Measurements from ENCODE around the gene RHCG. TPM values are rescaled to one million over a fixed set of nuclear protein-coding genes. Genes with fewer than 3 reads are reported as not detected.
A peak's percentile ranks its signal among the peaks of the same experiment; 100 is the strongest.
"Not testable (repeated sequence)": the region's sequence is repeated elsewhere in the genome, so short reads cannot be mapped to it uniquely, and the experiment has no call there.

The RHCG gene
- total RNA-seq, 2 experiments from 2014 or later, result not detected

DNA sequence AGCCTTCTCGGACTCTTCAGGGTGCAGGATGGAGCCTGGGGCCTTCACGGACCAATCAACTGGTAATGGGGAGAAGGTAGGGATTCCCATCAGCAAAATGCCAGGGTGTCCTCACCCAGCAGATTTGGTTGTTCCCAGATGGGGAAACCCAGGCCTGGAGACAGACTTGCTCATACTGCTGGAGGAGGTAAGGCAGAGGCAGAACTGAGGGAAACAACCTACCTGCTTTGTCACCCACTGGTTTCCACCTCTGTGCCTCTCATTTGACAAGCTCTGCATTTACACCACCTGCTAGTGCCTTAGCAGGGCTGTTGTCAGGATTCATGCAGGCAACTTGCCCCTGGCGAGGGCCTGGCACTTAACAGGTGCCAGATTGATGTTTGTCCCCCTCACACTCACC, 15.9 kb downstream of the RHCG start:
- no peak for ATAC-seq
- H3K4me3 Mint-ChIP-seq, result no peak overlapping the region
- CTCF ChIA-PET, result no interaction called here
- H3K27ac Mint-ChIP-seq, result no peak overlapping the region
- H3K4me1 Mint-ChIP-seq, result no peaks in the 10 kb centered on the region
- DNase-seq, result no peak
- peaks cover 17% of the 10 kb centered on the region for H3K27me3 Mint-ChIP-seq
- H3K9me3 Mint-ChIP-seq (ENCODE audit: low read depth), result no peaks in the 10 kb centered on the region
- H3K36me3 Mint-ChIP-seq, result no peaks in the 10 kb centered on the region

- Mint-ChIP-seq H3K9me3 (ENCODE audit: low read depth) (peaks cover 3% of the 10 kb centered on the region), H3K27me3 (peaks cover 8% of the 10 kb centered on the region), H3K4me1 (no peaks in the 10 kb centered on the region), H3K36me3 (no peaks in the 10 kb centered on the region), H3K27ac (no peak overlapping the region), H3K4me3 (no peak overlapping the region)
- DNase-seq (no peak), ATAC-seq (no peak)
- CTCF ChIA-PET, result interaction anchor here (0.9 kb wide), 1 partner anchor 49 kb away, joined by 3 read pairs; no protein-coding TSS in a partner anchor
Measured at GRCh38 chr15:89479173-89479572, 17.2 kb downstream of the RHCG start.

GRCh38 chr15:89477411-89478242, 18.8 kb downstream of the RHCG start:
- no peak overlapping the region for H3K27ac Mint-ChIP-seq
- CTCF ChIA-PET, result no interaction called here
- ATAC-seq, result no peak
- H3K36me3 Mint-ChIP-seq, result no peaks in the 10 kb centered on the region
- H3K4me1 Mint-ChIP-seq, result no peaks in the 10 kb centered on the region
- H3K4me3 Mint-ChIP-seq, result no peak overlapping the region
- H3K9me3 Mint-ChIP-seq (ENCODE audit: low read depth), result peaks cover 3% of the 10 kb centered on the region
- peaks cover 11% of the 10 kb centered on the region for H3K27me3 Mint-ChIP-seq
- no peak for DNase-seq

DNA sequence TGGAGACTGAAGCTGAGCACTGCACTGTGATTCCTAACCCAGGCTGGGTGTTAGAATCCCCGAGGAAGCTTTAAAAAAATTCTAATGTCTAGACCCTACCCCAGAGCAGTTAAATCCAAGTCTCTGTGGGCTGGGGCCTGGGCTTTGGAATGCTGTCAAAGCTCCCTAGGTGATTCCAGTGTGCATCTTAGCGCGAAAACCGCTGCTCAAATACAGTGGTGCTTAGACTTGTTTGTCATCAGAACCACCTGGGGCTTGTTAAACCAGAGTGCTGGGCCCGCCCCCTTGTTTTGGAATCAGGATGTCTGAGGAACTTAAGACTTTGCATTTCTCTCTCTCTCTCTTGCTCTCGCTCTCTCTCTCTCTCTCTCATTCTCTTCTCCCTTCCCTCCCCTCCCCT, 20.7 kb downstream of the RHCG start:
- DNase-seq (no peak), ATAC-seq (no peak)
- no peak overlapping the region for H3K27ac Mint-ChIP-seq
- H3K9me3 Mint-ChIP-seq (ENCODE audit: low read depth), result peaks cover 3% of the 10 kb centered on the region
- CTCF ChIA-PET, result interaction anchor here (1.0 kb wide), 1 partner anchor 117 kb away, joined by 3 read pairs; no protein-coding TSS in a partner anchor
- no peaks in the 10 kb centered on the region for H3K36me3 Mint-ChIP-seq
- H3K4me3 Mint-ChIP-seq, result no peak overlapping the region
- H3K27me3 Mint-ChIP-seq, result peaks cover 20% of the 10 kb centered on the region
- no peaks in the 10 kb centered on the region for H3K4me1 Mint-ChIP-seq

- Mint-ChIP-seq H3K36me3 (no peaks in the 10 kb centered on the region), H3K4me1 (no peaks in the 10 kb centered on the region), H3K27ac (no peak overlapping the region), H3K27me3 (peaks cover 32% of the 10 kb centered on the region), H3K9me3 (ENCODE audit: low read depth) (peaks cover 3% of the 10 kb centered on the region), H3K4me3 (no peak overlapping the region)
- CTCF ChIA-PET, result interaction anchor here (0.6 to 3.8 kb wide), 8 partner anchors 11 to 266 kb away, joined by 3 to 35 read pairs (median 6); no protein-coding TSS in a partner anchor
- DNase-seq (peak; percentile 65), ATAC-seq (peak; percentile 65)
Measured at GRCh38 chr15:89472785-89473256, 23.6 kb downstream of the RHCG start.

DNA sequence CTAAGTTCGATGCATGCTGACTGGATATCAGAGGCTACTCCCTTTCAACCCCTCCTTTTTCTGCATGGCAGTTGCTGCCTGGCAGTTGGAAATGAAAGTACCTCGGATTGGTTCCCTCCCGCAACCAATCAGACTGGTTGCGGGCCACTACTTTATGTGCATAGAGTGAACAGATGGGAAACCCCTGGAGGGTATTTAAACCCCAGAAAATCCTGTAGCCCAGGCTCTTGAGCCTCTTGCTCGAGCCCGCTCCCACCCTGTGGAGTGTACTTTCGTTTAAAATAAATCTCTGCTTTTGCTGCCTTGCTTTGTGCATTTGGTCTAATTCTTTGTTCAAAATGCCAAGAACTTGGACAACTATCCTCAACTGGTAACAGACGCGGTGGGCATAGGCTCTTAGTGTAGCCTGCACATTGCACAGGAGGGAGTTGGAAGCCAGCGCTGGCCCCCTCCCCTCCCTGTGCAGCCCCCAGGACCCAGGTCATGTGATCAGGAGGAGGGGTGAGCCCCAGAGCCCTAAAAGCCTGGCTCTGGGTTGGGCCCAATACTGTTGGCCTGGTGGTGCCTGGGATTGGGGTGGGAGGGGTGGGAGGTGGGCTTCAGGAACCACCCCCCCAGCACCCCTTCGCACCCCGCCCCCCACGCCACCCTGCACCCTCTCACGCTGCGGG, 26.8 kb downstream of the RHCG start:
- H3K27ac Mint-ChIP-seq, result no peak overlapping the region
- no peak for DNase-seq
- H3K4me3 Mint-ChIP-seq, result no peak overlapping the region
- ATAC-seq, result no peak
- peaks cover 37% of the 10 kb centered on the region for H3K27me3 Mint-ChIP-seq
- no peaks in the 10 kb centered on the region for H3K4me1 Mint-ChIP-seq
- no peaks in the 10 kb centered on the region for H3K36me3 Mint-ChIP-seq
- no peaks in the 10 kb centered on the region for H3K9me3 Mint-ChIP-seq (ENCODE audit: low read depth)
- CTCF ChIA-PET, result interaction anchor here (0.8 kb wide), 1 partner anchor 13 kb away, joined by 3 read pairs; no protein-coding TSS in a partner anchor

GRCh38 chr15:89468813-89469212, 27.6 kb downstream of the RHCG start:
- ATAC-seq; CTCF ChIA-PET; H3K4me1 Mint-ChIP-seq; DNase-seq; H3K4me3 Mint-ChIP-seq; H3K9me3 Mint-ChIP-seq (ENCODE audit: low read depth); H3K27ac Mint-ChIP-seq; H3K36me3 Mint-ChIP-seq: not testable (repeated sequence)
- peaks cover 37% of the 10 kb centered on the region for H3K27me3 Mint-ChIP-seq

DNA sequence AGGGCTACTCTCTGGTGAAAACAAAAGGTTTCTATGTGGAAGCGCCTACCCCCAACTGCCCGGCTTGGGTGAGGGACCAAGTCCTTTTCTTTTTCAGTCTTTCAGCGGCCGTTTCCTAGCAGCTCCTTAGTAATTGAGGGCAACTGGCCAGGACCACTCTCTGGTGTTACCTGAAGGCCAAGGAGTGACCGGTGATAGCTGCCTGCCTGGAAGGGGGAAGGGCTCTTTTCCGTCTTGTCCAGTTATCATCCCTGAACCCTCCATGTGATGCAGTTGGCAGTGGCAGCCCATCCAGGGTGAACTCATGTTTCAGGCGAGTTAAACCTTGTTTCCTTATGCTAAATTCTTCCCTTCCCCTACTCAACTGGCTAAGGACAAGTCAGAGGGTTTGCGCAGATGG, 33.3 kb downstream of the RHCG start:
- Mint-ChIP-seq H3K4me1 (no peaks in the 10 kb centered on the region), H3K4me3 (no peak overlapping the region), H3K36me3 (no peaks in the 10 kb centered on the region), H3K27me3 (peaks cover 15% of the 10 kb centered on the region), H3K9me3 (ENCODE audit: low read depth) (no peaks in the 10 kb centered on the region), H3K27ac (no peak overlapping the region)
- DNase-seq (no peak), ATAC-seq (no peak)
- CTCF ChIA-PET, result interaction anchor here (1.8 kb wide), 1 partner anchor 104 kb away, joined by 4 read pairs; no protein-coding TSS in a partner anchor

- Mint-ChIP-seq H3K27ac (no peak overlapping the region), H3K4me1 (no peaks in the 10 kb centered on the region), H3K36me3 (no peaks in the 10 kb centered on the region), H3K4me3 (no peak overlapping the region), H3K27me3 (peaks cover 18% of the 10 kb centered on the region), H3K9me3 (ENCODE audit: low read depth) (no peaks in the 10 kb centered on the region)
- CTCF ChIA-PET, result interaction anchor here (0.9 to 1.0 kb wide), 2 partner anchors 10 to 104 kb away, joined by 3 read pairs; no protein-coding TSS in a partner anchor
- DNase-seq (no peak), ATAC-seq (peak; percentile 49)
Measured at GRCh38 chr15:89462198-89462912, 34.0 kb downstream of the RHCG start.

DNA sequence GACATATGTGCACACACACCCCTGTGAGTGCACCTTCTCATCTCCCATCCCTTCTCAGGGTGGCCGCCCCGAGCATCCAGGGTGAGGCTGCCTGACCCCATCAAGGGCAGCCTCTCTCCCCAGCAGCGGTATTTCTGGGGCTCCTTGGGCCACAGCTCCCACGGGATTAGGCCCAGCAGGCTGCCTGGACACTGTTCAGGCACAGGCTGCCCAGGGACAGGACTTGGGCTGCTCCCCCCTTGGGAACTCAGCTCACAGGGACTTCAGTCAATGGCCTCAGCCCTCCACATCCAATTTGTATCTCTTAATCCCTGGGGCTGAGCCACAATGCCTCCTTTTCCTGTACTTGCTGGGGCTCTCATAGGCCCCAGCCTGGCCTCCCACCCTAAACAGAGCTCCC, 35.0 kb downstream of the RHCG start:
- ATAC-seq, result no peak
- CTCF ChIA-PET, result interaction anchor here (0.9 to 2.1 kb wide), 3 partner anchors 11 to 103 kb away, joined by 3 to 5 read pairs (median 3); no protein-coding TSS in a partner anchor
- H3K36me3 Mint-ChIP-seq, result peaks cover 3% of the 10 kb centered on the region

GRCh38 chr15:89460048-89460447, 36.3 kb downstream of the RHCG start:
- H3K4me3 Mint-ChIP-seq, result no peak overlapping the region
- peaks cover 17% of the 10 kb centered on the region for H3K27me3 Mint-ChIP-seq
- no peak overlapping the region for H3K27ac Mint-ChIP-seq
- no peak for ATAC-seq
- H3K9me3 Mint-ChIP-seq (ENCODE audit: low read depth), result peaks cover 3% of the 10 kb centered on the region
- CTCF ChIA-PET, result interaction anchor here (1.6 to 2.1 kb wide), 2 partner anchors 17 to 101 kb away, joined by 3 to 5 read pairs; no protein-coding TSS in a partner anchor
- no peak for DNase-seq
- peaks cover 3% of the 10 kb centered on the region for H3K36me3 Mint-ChIP-seq
- peaks cover 3% of the 10 kb centered on the region for H3K4me1 Mint-ChIP-seq

More for the DNA sequence above, 35.0 kb downstream of the RHCG start:
- Mint-ChIP-seq H3K4me1 (peaks cover 3% of the 10 kb centered on the region), H3K9me3 (ENCODE audit: low read depth) (peaks cover 3% of the 10 kb centered on the region), H3K27me3 (peaks cover 18% of the 10 kb centered on the region), H3K4me3 (no peak overlapping the region), H3K27ac (no peak overlapping the region)
- no peak for DNase-seq

GRCh38 chr15:89459271-89460038, 36.9 kb downstream of the RHCG start:
- no peak for DNase-seq
- Mint-ChIP-seq H3K36me3 (peaks cover 3% of the 10 kb centered on the region), H3K4me3 (no peak overlapping the region), H3K27ac (no peak overlapping the region), H3K4me1 (peaks cover 3% of the 10 kb centered on the region), H3K9me3 (ENCODE audit: low read depth) (peaks cover 3% of the 10 kb centered on the region), H3K27me3 (peaks cover 14% of the 10 kb centered on the region)
- ATAC-seq, result no peak
- CTCF ChIA-PET, result interaction anchor here (1.6 to 2.1 kb wide), 2 partner anchors 16 to 101 kb away, joined by 3 to 5 read pairs; no protein-coding TSS in a partner anchor
